HepG2 (cell line): Measurements from ENCODE around the gene GPER1. TPM values are rescaled to one million over a fixed set of nuclear protein-coding genes. Genes with fewer than 3 reads are reported as not detected.

Source experiments
- ATAC-seq: fragments of 200-7000 bp; cut with Tn5 transposase; 3 replicates; pipeline ENCODE4 v1.9.1; 2020; ENCODE audit warnings: mild to moderate bottlenecking, moderate library complexity
- BruUV-seq: library from RNA; stranded (reverse); fragments of 400-500 nt; replicated peaks from 2 replicates; lab custom pipeline; 2021; lab: Mats Ljungman, UMichigan
- CTCF ChIA-PET: fragments of 300-600 bp; formaldehyde crosslinking; extraction: SDS; loops from one replicate; lab custom pipeline; 2021; ENCODE audit warnings: low total read pairs, inconsistent platforms, low intra/inter-chr PET ratio; lab: Yijun Ruan, JAX
- POLR2A ChIA-PET: fragments of 350-600 bp; sonication (Branson Sonifier 250); formaldehyde crosslinking; loops from one replicate; lab custom pipeline; 2020; ENCODE audit warnings: antibody characterized with exemption, inconsistent platforms; lab: Yijun Ruan, JAX
- DNase-seq: peaks from one replicate; pipeline ENCODE4 v3.0.0-alpha.2; 2015; ENCODE audit warnings: low spot score
- FAIRE-seq: peaks from 3 replicates; lab custom pipeline; 2011; peaks lifted over from hg19 to GRCh38; lab: Jason Lieb, UNC
- H2AFZ ChIP-seq: one replicate; pipeline ENCODE4 v1.6.1; 2011; ENCODE audit warnings: low read length, inconsistent platforms
- H3K27ac ChIP-seq: fragments of 300-600 bp; 3 replicates; pipeline ENCODE4 v1.8.0; 2011; ENCODE audit warnings: mixed run types, mild to moderate bottlenecking, mixed read lengths, low read length, inconsistent platforms; ENCODE audit not compliant: insufficient read depth; ENCODE audit errors: extremely low read length
- H3K27me3 ChIP-seq, 2 experiments: fragments of 200-600 bp in 1 of 2; 2 replicates in 1 of 2; 3 replicates in 1 of 2; pipeline versions ENCODE4 v1.6.0 to v1.8.0; 2011; ENCODE audit warnings: low read length in 2 of 2, mild to moderate bottlenecking in 2 of 2, moderate library complexity in 2 of 2, inconsistent platforms in 1 of 2; ENCODE audit not compliant: insufficient read depth in 2 of 2, control insufficient read depth in 1 of 2
- H3K36me3 ChIP-seq, 2 experiments: fragments of 200-600 bp in 1 of 2; replicated peaks in 1 of 2; 2 replicates in 1 of 2; 3 replicates in 1 of 2; pipeline versions ENCODE4 v1.5.1 to v1.8.0; 2011; ENCODE audit warnings: low read length in 2 of 2, inconsistent platforms in 1 of 2; ENCODE audit not compliant: insufficient read depth in 2 of 2, control insufficient read depth in 1 of 2
- H3K4me1 ChIP-seq: 2 replicates; pipeline ENCODE4 v1.5.1; 2012; ENCODE audit warnings: low read length, inconsistent platforms; ENCODE audit not compliant: insufficient read depth
- H3K4me2 ChIP-seq: 2 replicates; pipeline ENCODE4 v1.6.0; 2011; ENCODE audit warnings: low read depth, low read length, inconsistent platforms
- H3K4me3 ChIP-seq, 3 experiments: fragments of 200-600 bp in 1 of 3; sonication (generic), shearing (Covaris generic) in 1 of 3; replicated peaks in 1 of 3; 2 replicates each; pipeline ENCODE4 v1.5.1; 2011 to 2016; ENCODE audit warnings: low read length in 3 of 3, inconsistent platforms in 2 of 3, low read depth in 2 of 3, mild to moderate bottlenecking in 2 of 3, control low read depth in 1 of 3, mixed read lengths in 1 of 3; ENCODE audit not compliant: insufficient read depth in 1 of 3
- H3K79me2 ChIP-seq: one replicate; pipeline ENCODE4 v1.6.1; 2011; ENCODE audit warnings: low read length, inconsistent platforms; ENCODE audit not compliant: insufficient read depth
- H3K9ac ChIP-seq: 2 replicates; pipeline ENCODE4 v1.6.0; 2011; ENCODE audit warnings: mild to moderate bottlenecking, low read depth, low read length, inconsistent platforms; ENCODE audit not compliant: insufficient read depth
- H3K9me3 ChIP-seq: 2 replicates; pipeline ENCODE4 v1.5.1; 2012; ENCODE audit warnings: mild to moderate bottlenecking, low read length
- H4K20me1 ChIP-seq: 2 replicates; pipeline ENCODE4 v1.6.0; 2011; ENCODE audit warnings: inconsistent platforms, mild to moderate bottlenecking, low read length, moderate library complexity; ENCODE audit not compliant: insufficient read depth
- AGO2 ChIP-seq: fragments of 200-400 bp; formaldehyde crosslinking; optimal IDR thresholded peaks from 2 replicates; pipeline ENCODE3; 2017; ENCODE audit warnings: mild to moderate bottlenecking, low read depth, low read length, moderate library complexity
- CHCHD3 ChIP-seq: sonication (generic); formaldehyde crosslinking; IDR thresholded peaks from 2 replicates; pipeline ENCODE4 v1.8.0; 2022; ENCODE audit warnings: mild to moderate bottlenecking, missing genetic modification reagents, moderate library complexity
- MTA3 ChIP-seq: sonication (generic); formaldehyde crosslinking; IDR thresholded peaks from 2 replicates; pipeline ENCODE4 v1.4.0; 2020; ENCODE audit warnings: missing genetic modification reagents
- NFIB ChIP-seq: sonication (generic); formaldehyde crosslinking; IDR thresholded peaks from 2 replicates; pipeline ENCODE4 v1.9.0; 2021; ENCODE audit warnings: missing genetic modification reagents, mild to moderate bottlenecking, borderline replicate concordance
- SETDB1 ChIP-seq: sonication (generic); formaldehyde crosslinking; IDR thresholded peaks from 2 replicates; pipeline ENCODE4 v1.5.1; 2020; ENCODE audit warnings: missing genetic modification reagents, mild to moderate bottlenecking, borderline replicate concordance
- SRF ChIP-seq: IDR thresholded peaks from 2 replicates; pipeline ENCODE4 v1.6.1; 2011; ENCODE audit warnings: mild to moderate bottlenecking, low read depth, low read length, moderate library complexity
- ZNF660 ChIP-seq: sonication (generic); formaldehyde crosslinking; IDR thresholded peaks from 2 replicates; pipeline ENCODE4 v1.5.1; 2020; ENCODE audit warnings: mild to moderate bottlenecking, low read depth, missing genetic modification reagents, borderline replicate concordance
- ZSCAN22 ChIP-seq: sonication (generic); formaldehyde crosslinking; IDR thresholded peaks from 2 replicates; pipeline ENCODE4 v1.4.0; 2020; ENCODE audit warnings: mild to moderate bottlenecking, missing genetic modification reagents
- WGBS: methylation state at CpG from one replicate; pipeline ENCODE4 v1.1.6; 2017; ENCODE audit warnings: low lambda C conversion rate; 5-methylcytosine and 5-hydroxymethylcytosine counted together
- in situ Hi-C: cut with HindIII; loops from 2 replicates; pipeline ENCODE4 v1.10.0; 2017; ENCODE audit warnings: low pct_unique_long_range_greater_than_20kb; ENCODE audit not compliant: extremely low pct_ligation_motif_present
- intact Hi-C: fragments of 100-400 bp; cut with micrococcal nuclease; formaldehyde crosslinking; loops from one replicate; pipeline ENCODE4 v1.10.0; 2022; ENCODE audit not compliant: unreplicated experiment
- polyA plus RNA-seq, 8 experiments: library from polyadenylated mRNA; depleted of rRNA in 3 of 8; stranded (reverse) in 7 of 8; unstranded in 1 of 8; fragments of >200 nt; fragmentation: Illumina TruSeq in 4 of 8; extraction: Trizol in 4 of 8; gene quantifications; 2 replicates each; pipeline versions ENCODE4 v1.2.1 to v1.2.3, GENCODE V29; 2011 to 2016; ENCODE audit warnings: low read depth in 4 of 8, missing spikeins in 1 of 8, mixed read lengths in 1 of 8; ENCODE audit not compliant: insufficient read depth in 1 of 8
- total RNA-seq, 5 experiments: library from RNA; depleted of rRNA; stranded (reverse); fragments of >200 nt; fragmentation: Illumina TruSeq; extraction: Trizol; gene quantifications; 2 replicates each; pipeline ENCODE4 v1.2.3, GENCODE V29; 2016; ENCODE audit warnings: low read depth in 1 of 5
- TF ChIP-seq, protein P1 (sequence below): IDR thresholded peaks from 2 replicates; pipeline ENCODE4 v1.6.1; 2016; ENCODE audit warnings: low read depth
- TF ChIP-seq, protein P2 (sequence below): IDR thresholded peaks from 2 replicates; pipeline ENCODE4 v1.6.1; 2016; ENCODE audit warnings: missing genetic modification reagents, missing compliant biosample characterization
- TF ChIP-seq, protein P3 (sequence below), 2 experiments: sonication (generic) in 1 of 2; formaldehyde crosslinking in 1 of 2; IDR thresholded peaks; 2 replicates each; pipeline versions ENCODE4 v1.4.0 to v1.6.1; 2016 to 2020; ENCODE audit warnings: borderline replicate concordance in 1 of 2, low read depth in 1 of 2, mild to moderate bottlenecking in 1 of 2, missing genetic modification reagents in 1 of 2

The GPER1 gene
- total and polyA plus RNA-seq, 2 of the 13 experiments (the other 11 are each of a cell fraction or from before 2014, with no cell fraction given): 12.7 to 19.7 TPM

DNA sequence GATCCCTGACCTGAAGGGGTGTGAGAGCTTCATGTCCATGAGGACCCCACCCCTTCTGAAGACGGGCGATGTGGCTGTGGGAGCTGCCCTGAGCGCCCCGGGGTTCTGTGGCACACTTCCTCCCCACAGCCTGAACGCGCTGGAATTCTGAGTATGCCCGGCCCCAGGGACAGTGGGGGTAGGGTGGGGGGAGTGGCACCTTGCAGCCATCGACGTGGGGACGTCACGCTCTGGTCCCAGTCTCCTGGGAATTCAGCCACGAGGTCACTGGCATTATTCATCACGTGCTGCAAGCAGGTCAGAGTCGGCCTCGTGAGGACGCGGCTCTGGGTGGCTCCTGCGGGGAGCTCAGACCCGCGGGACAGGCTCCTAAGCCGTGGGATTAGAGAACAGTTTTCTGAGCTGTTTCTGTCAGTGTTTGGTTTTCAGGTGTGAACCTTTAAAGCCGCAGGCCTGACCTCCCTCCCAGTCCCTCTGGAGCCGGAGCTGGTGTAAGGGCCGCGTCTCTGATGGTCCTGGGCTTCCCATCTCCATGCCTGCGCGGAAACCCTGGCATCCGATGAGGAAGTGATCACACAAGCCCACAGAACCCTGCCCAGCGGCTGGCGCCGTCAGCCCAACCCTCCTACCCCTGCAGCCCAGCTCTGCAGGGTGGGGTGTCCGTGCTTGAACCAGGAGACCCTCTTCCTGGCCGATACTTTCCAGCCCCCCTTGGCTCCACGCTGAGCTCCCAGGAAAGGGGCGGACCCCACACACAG, 27.4 kb upstream of the GPER1 start:
- peaks cover 11 to 14% of the 10 kb centered on the region in 2 experiments; a peak in 4 of 5 replicates for H3K36me3 ChIP-seq
- H4K20me1 ChIP-seq: no peaks in the 10 kb centered on the region
- intact Hi-C loops (no loop called here), in situ Hi-C loops (no loop called here)
- H3K9ac ChIP-seq: no peak overlapping the region
- DNase-seq (no peak), ATAC-seq (no peak), FAIRE-seq (no peak)
- H3K4me2 ChIP-seq: no peak overlapping the region
- CTCF ChIA-PET: no interaction called here
- no peak overlapping the region for H3K27ac ChIP-seq
- BruUV-seq: no TSS peak
- no peaks in the 10 kb centered on the region for H3K9me3 ChIP-seq
- H3K79me2 ChIP-seq: no peaks in the 10 kb centered on the region
- H3K4me3 ChIP-seq: no peak overlapping the region
- no peak overlapping the region for H2AFZ ChIP-seq
- H3K4me1 ChIP-seq: peaks cover 14% of the 10 kb centered on the region
- H3K27me3 ChIP-seq: no peaks in the 10 kb centered on the region
- POLR2A ChIA-PET: no interaction called here
- WGBS: 96% methylated on average over 16 of the region's 35 CpGs
- TF ChIP-seq ZNF660 (no peak), AGO2 (peak; percentile 10)

DNA sequence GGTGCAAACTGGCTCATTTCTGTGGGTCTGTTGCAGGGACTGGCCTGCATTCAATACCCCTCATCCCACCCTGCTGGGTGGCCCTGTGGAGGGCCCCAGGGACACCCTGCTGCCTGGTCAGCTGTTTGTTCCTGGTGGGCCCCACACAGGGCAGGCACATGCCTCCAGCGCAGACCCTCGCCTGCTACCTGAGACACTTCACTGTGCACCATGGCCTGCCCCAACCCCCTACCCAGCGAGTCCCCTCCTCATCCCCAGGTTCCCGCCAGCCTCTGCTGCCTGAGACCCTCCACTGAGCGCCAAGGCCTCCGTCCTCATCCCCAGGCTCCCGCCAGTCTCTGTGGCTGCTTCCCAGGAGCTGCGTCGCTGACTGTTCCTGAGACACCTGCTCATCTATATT, 26.7 kb upstream of the GPER1 start:
- H3K4me2 ChIP-seq: no peak overlapping the region
- DNase-seq (no peak), ATAC-seq (no peak), FAIRE-seq (no peak)
- CTCF ChIA-PET: no interaction called here
- intact Hi-C loops (no loop called here), in situ Hi-C loops (no loop called here)
- no peak overlapping the region for H3K9ac ChIP-seq
- no peak overlapping the region for H3K4me3 ChIP-seq
- no TSS peak for BruUV-seq
- no peaks in the 10 kb centered on the region for H3K9me3 ChIP-seq
- H4K20me1 ChIP-seq: no peaks in the 10 kb centered on the region
- POLR2A ChIA-PET: no interaction called here
- H3K27me3 ChIP-seq: no peaks in the 10 kb centered on the region
- no peak overlapping the region for H3K27ac ChIP-seq
- peaks cover 11 to 14% of the 10 kb centered on the region in 2 experiments; a peak in 4 of 5 replicates for H3K36me3 ChIP-seq
- no peaks in the 10 kb centered on the region for H3K79me2 ChIP-seq
- no peak overlapping the region for H2AFZ ChIP-seq
- H3K4me1 ChIP-seq: peaks cover 21% of the 10 kb centered on the region
- 100% methylated on average over 2 of the region's 9 CpGs for WGBS
- no peak for TF ChIP-seq NFIB (CRISPR knock-in tag)
- no peak for TF ChIP-seq MTA3
- TF ChIP-seq, protein P1, sequence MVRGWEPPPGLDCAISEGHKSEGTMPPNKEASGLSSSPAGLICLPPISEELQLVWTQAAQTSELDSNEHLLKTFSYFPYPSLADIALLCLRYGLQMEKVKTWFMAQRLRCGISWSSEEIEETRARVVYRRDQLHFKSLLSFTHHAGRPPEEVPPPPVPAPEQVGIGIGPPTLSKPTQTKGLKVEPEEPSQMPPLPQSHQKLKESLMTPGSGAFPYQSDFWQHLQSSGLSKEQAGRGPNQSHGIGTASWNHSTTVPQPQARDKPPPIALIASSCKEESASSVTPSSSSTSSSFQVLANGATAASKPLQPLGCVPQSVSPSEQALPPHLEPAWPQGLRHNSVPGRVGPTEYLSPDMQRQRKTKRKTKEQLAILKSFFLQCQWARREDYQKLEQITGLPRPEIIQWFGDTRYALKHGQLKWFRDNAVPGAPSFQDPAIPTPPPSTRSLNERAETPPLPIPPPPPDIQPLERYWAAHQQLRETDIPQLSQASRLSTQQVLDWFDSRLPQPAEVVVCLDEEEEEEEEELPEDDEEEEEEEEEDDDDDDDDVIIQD (CRISPR knock-in tag): no peak
- TF ChIP-seq, protein P2, sequence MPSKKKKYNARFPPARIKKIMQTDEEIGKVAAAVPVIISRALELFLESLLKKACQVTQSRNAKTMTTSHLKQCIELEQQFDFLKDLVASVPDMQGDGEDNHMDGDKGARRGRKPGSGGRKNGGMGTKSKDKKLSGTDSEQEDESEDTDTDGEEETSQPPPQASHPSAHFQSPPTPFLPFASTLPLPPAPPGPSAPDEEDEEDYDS: no peak
- TF ChIP-seq ZSCAN22 (CRISPR knock-in tag): no peak
- TF ChIP-seq CHCHD3 (CRISPR knock-in tag): no peak
- TF ChIP-seq, protein P3, sequence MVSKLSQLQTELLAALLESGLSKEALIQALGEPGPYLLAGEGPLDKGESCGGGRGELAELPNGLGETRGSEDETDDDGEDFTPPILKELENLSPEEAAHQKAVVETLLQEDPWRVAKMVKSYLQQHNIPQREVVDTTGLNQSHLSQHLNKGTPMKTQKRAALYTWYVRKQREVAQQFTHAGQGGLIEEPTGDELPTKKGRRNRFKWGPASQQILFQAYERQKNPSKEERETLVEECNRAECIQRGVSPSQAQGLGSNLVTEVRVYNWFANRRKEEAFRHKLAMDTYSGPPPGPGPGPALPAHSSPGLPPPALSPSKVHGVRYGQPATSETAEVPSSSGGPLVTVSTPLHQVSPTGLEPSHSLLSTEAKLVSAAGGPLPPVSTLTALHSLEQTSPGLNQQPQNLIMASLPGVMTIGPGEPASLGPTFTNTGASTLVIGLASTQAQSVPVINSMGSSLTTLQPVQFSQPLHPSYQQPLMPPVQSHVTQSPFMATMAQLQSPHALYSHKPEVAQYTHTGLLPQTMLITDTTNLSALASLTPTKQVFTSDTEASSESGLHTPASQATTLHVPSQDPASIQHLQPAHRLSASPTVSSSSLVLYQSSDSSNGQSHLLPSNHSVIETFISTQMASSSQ (IDR thresholded peaks at IDR 0.05; ENCODE audit: low read depth): no peak
- TF ChIP-seq, protein P3 (CRISPR knock-in tag; IDR thresholded peaks at IDR 0.05; ENCODE audit: borderline replicate concordance): no peak
- TF ChIP-seq SETDB1: no peak
- TF ChIP-seq SRF: no peak
